ENCODE data around the gene WDFY4.

Gene WDFY4

DNA sequence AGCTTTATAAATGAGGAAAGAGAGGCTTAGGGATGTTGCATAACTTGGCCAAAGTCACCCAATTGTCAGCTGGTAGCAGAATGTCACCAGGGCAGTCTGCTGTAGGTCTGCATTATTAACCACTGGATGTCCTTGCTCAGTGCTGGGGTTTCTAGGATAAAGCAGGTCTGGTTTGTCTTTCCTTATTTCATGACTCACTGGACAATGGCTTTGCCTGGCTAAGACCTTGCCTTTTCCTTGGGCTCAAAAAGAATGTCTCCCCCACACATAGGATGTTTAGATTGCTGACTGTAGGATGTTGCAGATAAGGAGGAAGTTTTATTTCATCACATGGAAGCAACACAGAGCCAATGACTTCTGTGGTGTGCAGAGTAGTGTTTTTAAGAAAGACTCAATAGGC, 29.4 kb downstream of the WDFY4 start:
- no peak for DNase-seq

DNA sequence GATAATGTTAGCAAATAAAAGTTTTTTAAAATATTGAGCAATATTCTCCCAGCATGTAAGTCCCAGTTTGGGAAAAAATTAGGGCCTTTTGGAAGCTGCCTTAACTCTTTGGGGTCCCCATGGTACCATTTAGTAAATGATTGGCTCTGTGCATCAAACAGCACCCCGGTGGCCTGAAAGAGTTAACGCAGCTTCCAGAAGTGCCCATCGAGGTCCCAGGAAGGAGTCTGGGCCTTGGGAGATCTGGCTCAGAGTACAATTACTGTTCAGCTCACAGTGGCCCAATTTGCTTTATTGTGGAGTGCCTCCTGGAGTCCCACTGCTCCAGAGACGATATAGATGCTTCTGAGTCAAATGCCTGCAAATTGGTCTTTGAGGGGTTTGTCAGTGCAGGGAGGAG, 31.7 kb downstream of the WDFY4 start:
- no peak for DNase-seq

DNA sequence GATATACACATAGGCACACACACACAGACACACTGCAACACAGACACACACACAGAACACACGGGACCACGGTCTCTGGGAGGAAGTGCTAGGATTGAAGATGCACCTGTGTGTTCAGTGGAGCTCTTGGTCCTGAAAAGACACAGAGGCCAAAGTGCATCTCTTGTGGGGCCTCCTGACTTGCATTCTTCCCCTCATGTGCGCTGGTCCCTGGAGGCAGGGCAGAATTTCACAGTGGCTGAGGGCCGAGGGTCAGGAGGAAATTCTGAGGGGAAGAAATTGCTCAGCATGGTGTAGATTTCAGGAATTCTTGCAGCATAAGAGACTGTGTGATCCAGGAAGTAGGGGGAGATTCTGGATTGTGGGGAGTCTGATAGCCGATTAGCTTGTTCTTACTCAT, 35.9 kb downstream of the WDFY4 start:
- no peak for DNase-seq

DNA sequence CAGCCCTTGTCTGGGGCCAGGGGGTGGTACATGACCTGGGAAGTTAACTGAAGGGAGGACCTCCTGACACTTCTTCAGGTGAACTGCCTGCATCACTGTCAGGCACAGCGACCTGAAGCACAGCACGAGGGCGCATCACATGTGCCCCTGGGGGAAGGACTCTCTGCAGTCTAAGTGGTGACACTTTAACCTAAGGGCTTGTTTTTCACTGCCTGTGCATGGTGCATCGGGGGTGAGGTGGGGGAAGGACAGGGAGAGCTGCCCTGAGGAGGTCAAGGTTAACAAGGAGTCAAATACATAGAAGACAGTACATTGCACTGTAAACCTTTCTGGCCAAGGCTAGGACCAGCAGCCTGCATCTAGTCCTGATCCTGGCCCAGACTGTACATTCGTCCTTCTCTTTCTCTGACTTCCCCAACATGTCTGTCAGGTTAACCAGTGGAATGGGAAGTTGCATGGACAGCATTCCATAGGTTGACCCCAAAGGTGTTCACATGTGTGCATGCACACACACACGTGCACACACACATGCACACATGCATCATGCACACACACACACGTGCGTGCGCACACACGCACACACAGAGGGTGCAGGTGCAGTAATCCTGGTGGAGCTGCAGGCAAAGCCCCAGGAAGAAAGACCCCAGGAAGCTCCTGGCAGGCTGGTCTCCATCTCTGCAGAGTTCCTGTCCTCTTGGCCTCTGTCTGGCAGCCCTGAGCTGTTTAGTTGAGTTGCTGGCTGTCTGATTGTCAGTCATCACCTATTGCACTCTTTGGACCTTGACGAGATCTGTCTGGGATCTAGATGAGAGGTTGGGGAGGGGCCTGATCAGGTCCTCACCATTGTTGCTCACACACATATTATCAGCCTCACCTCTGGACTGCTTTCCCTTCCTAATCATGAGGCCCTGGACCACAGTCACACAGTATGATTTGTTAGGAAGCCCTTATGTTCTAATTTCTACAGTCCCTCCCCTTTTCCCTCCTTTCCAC, 37.8 kb downstream of the WDFY4 start:
- no peak for DNase-seq

DNA sequence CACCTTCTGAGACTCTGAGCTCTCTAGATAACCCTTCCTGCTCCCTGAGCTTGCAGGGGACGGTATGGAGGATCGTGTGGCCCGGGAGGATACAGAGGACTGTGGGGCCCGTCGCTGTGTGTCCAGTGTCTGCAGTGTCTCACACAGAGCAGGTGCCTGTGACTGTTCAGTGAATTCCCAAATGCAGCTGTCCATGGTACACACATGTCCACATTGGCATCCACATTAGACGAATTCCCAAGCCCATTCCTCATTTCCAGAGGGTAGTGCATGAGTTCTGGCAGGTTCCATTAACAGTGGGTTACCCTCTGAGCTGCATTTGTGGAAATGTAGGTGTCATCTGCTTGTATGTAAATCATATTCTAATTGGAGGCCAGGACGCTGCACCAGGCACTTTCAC, 39.5 kb downstream of the WDFY4 start:
- no peak for DNase-seq

DNA sequence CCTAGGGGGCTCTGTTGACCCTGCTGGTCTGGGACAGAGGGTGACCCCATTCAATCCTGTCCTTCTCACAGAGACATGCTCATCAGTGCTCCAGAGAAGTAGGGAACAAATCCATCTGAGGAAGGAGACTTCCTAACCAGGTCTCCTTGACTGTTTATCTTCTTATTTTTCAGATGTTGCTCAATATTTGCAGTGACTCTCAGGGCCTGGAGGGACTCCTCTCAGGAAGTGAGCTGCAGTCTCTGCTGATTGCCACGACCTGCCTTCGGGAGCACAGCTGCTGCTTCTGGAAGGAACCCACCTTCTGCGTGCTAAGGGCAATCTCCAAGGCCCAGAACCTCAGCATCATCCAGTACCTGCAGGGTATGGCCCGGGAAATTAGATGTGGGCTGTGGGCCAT, 41.0 kb downstream of the WDFY4 start:
- no peak for DNase-seq

DNA sequence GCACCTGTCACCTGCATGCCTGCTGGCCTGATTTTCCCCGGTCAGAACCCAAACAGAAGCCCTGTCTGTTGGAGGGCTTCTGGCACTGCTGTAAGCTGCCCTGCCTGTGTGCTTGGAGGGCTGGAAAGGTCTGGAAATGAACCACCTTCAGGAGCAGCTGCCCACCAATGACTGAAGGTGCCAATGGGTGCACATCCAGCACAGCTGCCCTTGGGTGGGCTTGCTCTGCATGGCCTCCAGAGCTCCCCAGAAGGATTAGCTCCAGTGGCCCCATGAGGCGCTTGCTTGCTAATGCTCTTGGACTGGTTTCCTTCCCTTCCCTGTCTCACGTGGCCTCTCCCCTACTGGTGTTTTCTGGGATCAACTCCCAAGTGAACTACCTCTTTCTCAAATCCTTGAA, 43.2 kb downstream of the WDFY4 start:
- DNase-seq: no peak

DNA sequence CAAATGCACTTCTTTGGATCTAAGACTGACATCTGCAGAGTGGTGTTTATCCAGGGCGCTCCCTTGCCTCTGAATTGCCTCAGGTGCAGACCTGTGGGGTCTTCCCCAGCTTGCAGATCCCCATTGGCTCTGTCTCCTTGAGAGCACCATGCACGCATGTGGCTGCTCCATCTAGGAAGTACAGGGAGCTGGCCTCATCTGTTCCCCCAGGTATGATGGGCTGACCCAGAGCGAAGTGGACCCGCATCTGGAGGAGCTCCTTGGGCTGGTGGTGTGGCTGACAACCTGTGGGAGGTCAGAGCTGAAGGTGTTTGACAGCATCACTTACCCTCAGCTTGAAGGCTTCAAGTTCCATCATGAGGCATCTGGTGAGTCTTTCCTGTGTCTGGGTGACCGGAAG, 44.5 kb downstream of the WDFY4 start:
- no peak for DNase-seq

DNA sequence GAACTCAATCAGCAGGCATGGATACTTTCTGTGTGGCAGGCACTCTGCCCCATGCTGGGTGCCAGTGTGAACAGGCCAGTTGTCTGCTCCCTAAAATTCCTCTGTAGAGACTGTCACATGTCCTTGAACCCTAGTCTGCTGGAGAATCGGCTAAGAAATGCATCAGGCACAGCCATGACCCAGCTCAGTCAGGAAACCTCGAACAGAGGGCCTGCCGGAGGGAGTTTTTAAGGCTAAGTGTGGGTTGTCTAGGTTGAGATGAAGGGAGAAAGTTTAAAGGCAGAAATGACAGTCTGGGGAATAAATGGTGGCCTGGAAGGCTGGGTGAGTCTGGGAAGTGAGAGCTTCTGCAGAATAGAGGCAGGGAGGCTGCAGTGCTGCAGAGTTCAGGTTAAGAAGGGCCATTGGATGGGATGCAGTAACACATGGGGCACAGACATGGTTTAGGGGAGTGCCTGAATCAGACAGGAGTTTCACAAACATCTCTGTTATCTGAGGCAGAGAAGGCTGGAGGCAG, 45.3 kb downstream of the WDFY4 start:
- DNase-seq: no peak

DNA sequence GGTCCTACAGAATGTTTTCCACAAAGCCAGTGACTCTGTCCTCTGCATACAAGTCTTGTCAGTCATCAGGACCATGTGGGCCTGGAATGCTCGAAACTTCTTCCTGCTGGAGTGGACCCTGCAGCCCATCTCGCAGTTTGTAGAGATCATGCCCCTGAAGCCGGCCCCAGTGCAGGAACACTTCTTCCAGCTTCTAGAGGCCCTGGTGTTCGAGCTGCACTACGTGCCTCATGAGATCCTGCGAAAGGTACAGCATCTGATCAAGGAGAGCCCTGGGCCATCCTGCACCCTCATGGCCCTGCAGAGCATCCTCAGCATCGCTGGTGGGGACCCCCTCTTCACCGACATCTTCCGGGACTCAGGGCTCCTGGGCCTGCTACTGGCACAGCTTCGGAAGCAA, 46.5 kb downstream of the WDFY4 start:
- DNase-seq: no peak

DNA sequence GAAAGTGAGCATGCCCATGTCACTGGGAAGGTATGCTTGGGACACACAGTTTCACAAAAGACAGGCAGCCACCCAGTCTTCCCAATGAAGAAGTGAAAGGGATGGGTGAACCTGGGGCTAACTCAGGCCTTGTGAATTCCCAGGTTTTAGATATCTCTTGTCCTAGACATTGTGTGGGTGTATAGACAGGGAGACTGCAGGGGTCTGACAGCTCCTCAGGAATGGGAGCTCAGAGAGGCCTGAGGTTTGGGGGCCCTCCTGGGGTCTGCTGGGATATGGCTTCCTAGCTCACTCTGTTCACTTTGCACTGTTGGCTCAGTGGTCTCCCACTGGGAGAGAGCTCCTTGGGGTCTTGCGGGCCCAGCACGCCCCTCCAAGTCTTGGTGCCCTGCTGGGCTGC, 47.0 kb downstream of the WDFY4 start:
- no peak for DNase-seq

DNA sequence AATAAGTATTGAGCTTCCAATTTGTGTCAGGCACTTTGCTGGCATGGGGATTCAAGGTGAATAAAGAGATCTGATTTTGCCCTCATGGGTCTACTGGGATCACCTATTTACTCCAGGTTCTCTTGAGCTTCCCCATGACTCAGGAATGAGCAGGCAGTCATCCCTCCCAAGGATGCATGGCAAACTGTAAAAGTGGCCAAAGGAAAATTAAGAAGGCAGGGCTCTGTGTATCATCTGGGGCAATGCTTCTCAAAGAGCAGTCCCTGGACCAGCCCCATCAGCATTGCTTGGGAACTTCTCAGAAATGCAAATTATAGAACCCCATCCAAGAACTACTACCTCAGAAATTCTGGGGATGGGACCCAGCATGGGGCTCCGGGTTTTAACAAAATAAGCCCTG, 48.7 kb downstream of the WDFY4 start:
- no peak for DNase-seq

DNA sequence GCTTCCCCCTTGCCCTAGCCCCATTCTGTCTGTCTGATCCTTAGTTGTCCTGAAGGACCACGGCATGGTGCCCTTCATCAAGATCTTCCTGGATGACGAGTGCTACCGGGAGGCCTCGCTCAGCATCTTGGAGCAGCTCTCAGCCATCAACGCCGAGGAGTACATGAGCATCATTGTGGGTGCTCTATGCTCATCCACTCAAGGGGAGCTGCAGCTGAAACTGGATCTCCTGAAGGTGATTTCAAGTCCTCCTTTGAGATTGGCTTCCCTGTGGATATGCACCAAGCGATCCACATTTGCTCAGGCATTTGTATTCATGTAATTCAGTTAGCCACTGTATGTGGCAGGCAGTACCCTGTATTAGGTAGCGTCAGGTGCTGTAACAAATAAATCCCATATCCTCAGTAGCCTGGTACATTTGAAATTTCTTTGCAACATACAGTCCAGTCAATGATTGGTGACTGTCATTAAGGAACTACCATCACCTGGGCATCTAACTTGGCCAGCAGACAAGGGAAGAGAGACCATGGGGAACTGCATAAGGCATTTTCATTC, 51.2 kb downstream of the WDFY4 start:
- no peak for DNase-seq

DNA sequence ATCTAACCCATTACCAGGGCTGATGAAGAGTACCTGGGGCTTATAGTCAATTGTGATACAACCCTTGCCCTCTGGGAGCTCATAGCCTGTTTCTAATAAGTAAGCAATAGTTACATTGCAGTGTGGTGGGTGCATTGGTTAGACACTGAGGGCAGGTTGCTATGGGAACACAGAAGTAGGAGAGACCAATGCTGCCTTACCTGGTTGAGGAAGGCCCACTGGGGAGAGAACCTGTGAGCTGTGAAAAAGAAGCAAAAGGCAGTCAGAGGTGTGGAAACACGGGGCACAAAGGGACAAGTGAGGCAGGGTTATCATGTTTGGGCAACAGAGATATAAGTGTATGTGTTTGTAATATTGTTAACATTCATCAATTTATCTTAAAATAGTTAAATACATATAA, 51.9 kb downstream of the WDFY4 start:
- no peak for DNase-seq

DNA sequence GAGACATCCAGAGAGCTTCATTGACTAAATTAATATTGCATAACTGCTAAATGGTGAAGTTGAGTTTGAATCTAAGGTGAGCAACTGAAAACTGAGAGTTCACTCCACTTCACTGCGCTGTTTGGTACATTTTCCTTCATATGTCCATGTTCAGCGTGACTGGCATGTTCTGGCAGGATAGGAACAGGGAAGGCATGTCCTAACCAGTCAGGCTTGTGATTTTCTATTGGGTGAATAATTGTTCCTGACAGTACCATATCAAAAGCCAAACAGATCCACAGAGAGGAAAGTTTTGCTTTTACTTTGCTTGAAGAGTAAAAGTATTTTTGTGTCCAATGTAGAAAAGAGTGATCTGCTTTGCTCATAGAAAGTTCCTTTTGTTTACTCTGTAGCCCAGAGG, 53.2 kb downstream of the WDFY4 start:
- no peak for DNase-seq

DNA sequence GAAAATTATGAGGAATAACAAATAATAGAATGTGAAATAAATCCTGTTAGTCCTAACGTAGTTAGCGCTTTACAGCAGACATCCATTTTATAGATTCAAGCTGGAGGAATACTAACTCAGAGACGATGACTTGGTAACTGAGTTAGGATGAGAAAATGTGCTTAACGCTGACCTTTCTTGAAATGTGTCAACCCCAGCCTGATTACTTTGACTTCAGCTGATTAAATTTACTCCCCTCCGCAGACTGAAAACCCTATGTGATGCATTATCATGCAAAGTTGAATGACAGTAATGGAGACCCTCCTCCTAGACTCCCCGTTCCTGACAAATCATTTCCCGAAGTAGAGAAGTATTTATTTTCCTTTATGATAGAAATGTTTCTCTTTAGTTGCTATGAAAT, 54.5 kb downstream of the WDFY4 start:
- no peak for DNase-seq

DNA sequence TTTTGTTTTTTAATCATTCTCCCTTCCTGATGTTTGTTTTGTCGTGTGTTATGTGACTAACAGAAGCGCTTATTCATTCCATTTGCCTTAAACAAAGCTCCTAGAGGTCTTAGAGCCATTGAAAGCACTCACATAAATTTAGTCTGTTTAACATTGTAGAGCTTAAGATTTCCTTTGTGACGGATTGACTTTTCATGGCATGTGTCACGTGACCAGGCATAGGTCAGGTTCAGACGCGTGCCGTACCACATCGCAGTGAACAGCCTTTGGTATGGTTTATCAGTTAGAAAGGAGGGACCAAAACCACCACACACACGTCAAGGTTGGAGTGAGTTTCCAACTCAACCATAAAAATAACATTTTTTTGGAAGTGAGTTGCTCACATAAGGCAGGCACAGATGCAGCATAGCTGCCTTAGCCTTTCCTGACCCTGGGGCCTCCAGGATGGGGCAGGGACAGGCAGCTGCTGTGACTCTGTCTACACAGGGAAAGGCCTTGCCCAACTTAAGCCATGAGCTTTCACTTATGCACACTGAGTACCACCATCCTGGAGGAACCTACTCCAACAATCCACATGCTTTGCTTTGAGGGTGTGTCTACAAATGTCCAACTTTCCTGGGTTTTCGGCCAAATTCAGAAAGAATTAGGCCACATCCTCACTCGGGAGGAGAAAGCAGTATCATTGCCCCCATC, 55.5 kb downstream of the WDFY4 start:
- DNase-seq: no peak

DNA sequence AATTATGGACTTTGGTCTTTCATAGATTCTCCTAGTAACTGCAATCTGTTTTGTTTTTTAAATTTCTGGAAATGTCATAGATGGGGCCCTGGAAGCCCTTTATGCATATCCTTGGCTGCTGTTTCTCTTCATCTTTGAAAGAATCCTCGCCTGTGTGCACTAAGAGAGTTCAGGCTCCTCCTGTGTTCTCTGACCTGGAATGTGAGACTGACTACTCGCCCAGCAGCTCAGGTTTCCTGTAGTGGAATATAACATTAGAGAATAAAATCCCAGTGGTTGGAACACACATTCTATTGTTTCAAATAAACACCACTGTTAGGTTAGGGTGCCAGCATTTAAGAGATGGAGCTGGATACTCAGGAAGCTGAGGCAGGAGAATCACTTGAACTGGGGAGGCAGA, 56.3 kb downstream of the WDFY4 start:
- no peak for DNase-seq

DNA sequence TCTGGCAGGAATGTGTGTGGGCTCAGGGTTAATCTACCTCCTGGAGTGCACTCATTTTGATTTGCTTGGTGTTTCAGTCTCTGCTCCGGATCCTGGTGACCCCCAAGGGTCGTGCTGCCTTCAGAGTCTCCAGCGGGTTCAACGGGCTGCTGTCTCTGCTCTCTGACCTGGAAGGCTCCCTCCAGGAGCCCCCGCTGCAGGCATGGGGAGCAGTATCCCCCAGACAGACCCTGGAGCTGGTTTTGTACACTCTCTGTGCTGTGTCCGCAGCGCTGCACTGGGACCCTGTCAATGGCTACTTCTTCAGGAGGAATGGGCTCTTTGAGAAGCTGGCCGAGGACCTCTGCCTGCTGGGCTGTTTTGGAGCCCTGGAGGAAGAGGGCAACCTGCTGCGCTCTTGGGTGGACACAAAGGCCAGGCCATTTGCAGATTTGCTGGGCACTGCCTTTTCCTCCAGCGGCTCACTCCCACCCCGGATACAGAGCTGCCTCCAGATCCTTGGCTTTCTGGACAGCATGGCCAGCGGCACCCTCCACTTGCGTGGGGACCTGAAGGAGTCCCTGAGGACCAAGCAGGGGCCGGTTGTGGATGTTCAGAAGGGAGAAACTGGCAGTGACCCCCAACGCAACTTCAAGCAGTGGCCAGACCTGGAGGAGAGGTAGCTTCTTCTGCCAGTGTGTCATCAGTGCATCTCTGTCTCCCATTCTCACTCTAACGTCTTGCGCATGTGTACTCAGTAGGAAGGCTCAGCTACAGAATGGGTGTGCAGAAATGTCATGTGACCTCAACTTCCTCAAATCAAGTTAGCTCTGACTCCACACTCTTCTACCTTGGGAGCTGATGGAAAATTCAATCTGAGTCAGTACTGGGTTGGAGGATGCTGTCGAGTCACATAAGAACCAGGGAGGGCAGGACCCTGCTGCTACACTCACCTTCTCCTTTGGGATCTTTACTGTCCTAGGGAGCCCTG, 58.5 kb downstream of the WDFY4 start:
- DNase-seq: no peak

DNA sequence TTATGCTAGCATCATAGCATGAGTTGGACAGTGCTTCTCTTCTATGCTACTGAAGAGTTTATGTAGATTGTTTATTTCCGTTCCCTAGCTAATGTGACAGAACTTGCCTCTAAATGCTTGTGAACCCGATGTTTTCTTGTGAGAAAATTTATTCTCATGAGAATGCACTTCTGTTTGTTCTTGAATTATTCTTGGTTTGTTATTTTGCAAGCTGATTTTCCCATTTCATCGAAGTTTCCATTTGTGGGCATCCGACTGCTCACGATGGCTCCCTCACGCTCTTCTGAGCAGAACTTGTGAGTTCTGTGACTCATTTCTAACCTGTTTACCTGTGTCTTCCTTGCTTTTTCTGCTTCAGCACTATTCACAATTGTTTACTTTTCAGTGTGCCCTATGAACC, 59.9 kb downstream of the WDFY4 start:
- DNase-seq: no peak

DNA sequence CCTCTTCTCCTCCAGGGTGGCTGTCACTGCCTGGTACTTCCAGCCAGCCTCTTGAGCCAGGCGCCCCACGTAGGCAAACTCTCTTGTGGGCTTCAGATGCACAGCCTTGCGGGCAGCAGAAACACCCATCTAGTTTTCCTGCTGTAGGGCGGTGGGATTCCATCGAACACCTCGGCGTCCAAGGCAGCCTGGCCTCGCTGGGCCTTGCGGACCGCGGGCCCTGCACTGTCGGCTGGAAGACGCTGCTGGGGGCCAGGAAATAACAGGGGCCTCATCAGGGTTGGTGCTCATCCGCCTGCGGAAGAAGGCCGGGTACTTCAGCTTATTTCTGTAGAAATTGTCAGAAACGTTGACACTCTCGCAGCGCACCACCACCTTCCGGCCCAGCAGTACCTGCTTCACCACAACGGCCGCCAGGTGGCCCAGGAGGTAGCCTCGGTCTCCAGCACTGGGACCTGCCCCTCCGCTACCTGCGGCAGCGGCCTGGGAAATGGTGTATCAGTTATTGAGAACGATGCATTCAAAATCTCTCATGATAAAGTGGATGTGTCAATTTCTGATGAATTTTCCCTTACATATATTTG, 61.1 kb downstream of the WDFY4 start:
- no peak for DNase-seq

DNA sequence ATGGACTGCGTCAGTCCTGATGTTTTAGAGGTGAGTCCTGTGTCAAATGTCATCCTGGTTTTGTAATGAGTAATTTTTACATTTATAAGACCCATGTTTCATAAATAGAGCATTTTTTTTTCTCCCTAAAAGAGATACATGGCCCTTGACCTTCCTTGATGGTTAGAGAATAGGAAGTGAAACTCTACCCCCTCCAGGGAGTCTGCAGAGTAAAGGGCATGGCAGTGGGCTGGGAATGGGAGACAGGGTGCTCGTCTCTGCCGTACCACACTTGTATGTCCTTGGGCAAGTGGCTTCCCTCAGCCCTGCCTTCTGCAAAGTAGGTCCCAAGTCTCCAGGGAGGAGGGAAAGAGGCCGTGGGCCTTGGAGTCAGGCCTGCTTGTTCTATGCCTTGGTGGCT, 63.9 kb downstream of the WDFY4 start:
- no peak for DNase-seq

All from NCI-H2081 (cell line).